Mesenchymal stem cell (in vitro differentiated cells and primary cell): ENCODE data around the gene SCART1.
"Not testable (repeated sequence)": the region's sequence is repeated elsewhere in the genome, so short reads cannot be mapped to it uniquely, and the experiment has no call there.

Experiments used
- DNase-seq: peaks from one replicate; pipeline ENCODE4 v3.0.0-alpha.2; 2013
- H2AFZ ChIP-seq: one replicate; pipeline ENCODE4 v1.6.1; 2013; ENCODE audit warnings: low read depth, mild to moderate bottlenecking, control low read depth, inconsistent platforms, low read length, moderate library complexity
- H2AK5ac ChIP-seq: 2 replicates; pipeline ENCODE4 v1.6.1; 2013; ENCODE audit warnings: low read length, moderate library complexity, mild to moderate bottlenecking, inconsistent platforms; ENCODE audit not compliant: severe bottlenecking
- H2BK120ac ChIP-seq: one replicate; pipeline ENCODE4 v1.6.1; 2013; ENCODE audit warnings: low read depth, mild to moderate bottlenecking, inconsistent platforms, low read length, moderate library complexity
- H2BK12ac ChIP-seq, 2 experiments: one replicate each; pipeline ENCODE4 v1.6.1; 2013; ENCODE audit warnings: inconsistent platforms in 2 of 2, low read length in 2 of 2, mild to moderate bottlenecking in 2 of 2, moderate library complexity in 2 of 2, control low read depth in 1 of 2
- H2BK15ac ChIP-seq: one replicate; pipeline ENCODE4 v1.6.1; 2013; ENCODE audit warnings: mild to moderate bottlenecking, low read depth, inconsistent platforms; ENCODE audit not compliant: poor library complexity, severe bottlenecking
- H2BK5ac ChIP-seq: 2 replicates; pipeline ENCODE4 v1.6.1; 2013; ENCODE audit warnings: low read depth, mild to moderate bottlenecking, low read length, control low read depth, inconsistent platforms; ENCODE audit not compliant: poor library complexity, severe bottlenecking
- H3K14ac ChIP-seq, 2 experiments: one replicate each; pipeline ENCODE4 v1.6.1; 2013; ENCODE audit warnings: inconsistent platforms in 2 of 2, low read length in 2 of 2, control low read depth in 1 of 2, mild to moderate bottlenecking in 1 of 2, moderate library complexity in 1 of 2
- H3K18ac ChIP-seq, 2 experiments: one replicate each; pipeline ENCODE4 v1.6.1; 2013; ENCODE audit warnings: inconsistent platforms in 2 of 2, low read length in 2 of 2, control low read depth in 1 of 2, low read depth in 1 of 2, mild to moderate bottlenecking in 1 of 2
- H3K23ac ChIP-seq, 2 experiments: one replicate each; pipeline ENCODE4 v1.6.1; 2013; ENCODE audit warnings: inconsistent platforms in 2 of 2, low read length in 2 of 2, mild to moderate bottlenecking in 2 of 2, moderate library complexity in 2 of 2, control low read depth in 1 of 2
- H3K27ac ChIP-seq: 2 replicates; pipeline ENCODE4 v1.5.1; 2013; ENCODE audit warnings: mild to moderate bottlenecking, moderate library complexity, low read length, control low read depth, inconsistent platforms; ENCODE audit not compliant: poor library complexity, severe bottlenecking
- H3K27me3 ChIP-seq, 2 experiments: 2 replicates each; pipeline versions ENCODE4 v1.6.1 to v1.7.0; 2013; ENCODE audit warnings: low read length in 2 of 2, mild to moderate bottlenecking in 2 of 2, moderate library complexity in 2 of 2, control low read depth in 1 of 2, inconsistent platforms in 1 of 2; ENCODE audit not compliant: control insufficient read depth in 1 of 2, insufficient read depth in 1 of 2
- H3K36me3 ChIP-seq, 2 experiments: 2 replicates each; pipeline versions ENCODE4 v1.6.1 to v1.7.0; 2013; ENCODE audit warnings: low read length in 2 of 2, control low read depth in 1 of 2, inconsistent platforms in 1 of 2, low read depth in 1 of 2, mild to moderate bottlenecking in 1 of 2; ENCODE audit not compliant: insufficient read depth in 2 of 2, control insufficient read depth in 1 of 2
- H3K4ac ChIP-seq, 2 experiments: one replicate each; pipeline ENCODE4 v1.6.1; 2013; ENCODE audit warnings: inconsistent platforms in 2 of 2, low read length in 2 of 2, mild to moderate bottlenecking in 2 of 2, moderate library complexity in 2 of 2, control low read depth in 1 of 2, low read depth in 1 of 2
- H3K4me1 ChIP-seq: 2 replicates; pipeline ENCODE4 v1.6.1; 2013; ENCODE audit warnings: low read depth, low read length, control low read depth; ENCODE audit not compliant: control insufficient read depth, insufficient read depth
- H3K4me2 ChIP-seq: 2 replicates; pipeline ENCODE4 v1.6.1; 2013; ENCODE audit warnings: low read length, mild to moderate bottlenecking, inconsistent platforms; ENCODE audit not compliant: poor library complexity, severe bottlenecking
- H3K4me3 ChIP-seq, 2 experiments: 2 replicates each; pipeline versions ENCODE4 v1.5.1 to v1.7.0; 2013; ENCODE audit warnings: low read length in 2 of 2, mild to moderate bottlenecking in 2 of 2, control low read depth in 1 of 2, low read depth in 1 of 2; ENCODE audit not compliant: insufficient read depth in 1 of 2
- H3K79me1 ChIP-seq: replicated peaks from 2 replicates; pipeline ENCODE4 v1.6.1; 2013; ENCODE audit warnings: mild to moderate bottlenecking, control low read depth, low read length, inconsistent platforms; ENCODE audit not compliant: poor library complexity, severe bottlenecking
- H3K9ac ChIP-seq: 2 replicates; pipeline ENCODE4 v1.7.0; 2013; ENCODE audit warnings: mild to moderate bottlenecking, low read length, moderate library complexity
- H3K9me3 ChIP-seq: 2 replicates; pipeline ENCODE4 v1.7.0; 2013; ENCODE audit warnings: mild to moderate bottlenecking, low read length; ENCODE audit not compliant: control insufficient read depth
- H4K8ac ChIP-seq: one replicate; pipeline ENCODE4 v1.6.1; 2013; ENCODE audit warnings: inconsistent platforms, mild to moderate bottlenecking, low read length, moderate library complexity
- H4K91ac ChIP-seq: one replicate; pipeline ENCODE4 v1.6.1; 2013; ENCODE audit warnings: mild to moderate bottlenecking, low read length, inconsistent platforms
- WGBS: methylation state at CpG from one replicate; pipeline ENCODE4 v1.1.7; 2013; ENCODE audit warnings: mixed read lengths; 5-methylcytosine and 5-hydroxymethylcytosine counted together

The SCART1 gene

GRCh38 chr10:133488354-133488753 is 34.6 kb downstream of the SCART1 start:
- no peak overlapping the region for H3K18ac ChIP-seq
- no peak overlapping the region for H2BK120ac ChIP-seq
- H3K27ac ChIP-seq = no peak overlapping the region
- H2BK15ac ChIP-seq = no peak overlapping the region
- H3K27me3 ChIP-seq = no peaks in the 10 kb centered on the region
- DNase-seq = no peak
- no peak overlapping the region for H3K4me2 ChIP-seq
- H2AK5ac ChIP-seq = no peak overlapping the region
- no peaks in the 10 kb centered on the region for H3K79me1 ChIP-seq
- no peak overlapping the region for H3K4ac ChIP-seq
- H3K23ac ChIP-seq = no peak overlapping the region
- H2BK5ac ChIP-seq = no peak overlapping the region
- H3K36me3 ChIP-seq = no peaks in the 10 kb centered on the region
- H3K9ac ChIP-seq = no peak overlapping the region
- no peak overlapping the region for H4K8ac ChIP-seq
- H3K4me3 ChIP-seq = no peak overlapping the region
- H3K9me3 ChIP-seq = peaks cover 58% of the 10 kb centered on the region
- no peaks in the 10 kb centered on the region for H3K4me1 ChIP-seq
- no peak overlapping the region for H2BK12ac ChIP-seq
- H2AFZ ChIP-seq = no peak overlapping the region
- H3K14ac ChIP-seq = no peak overlapping the region
- no peak overlapping the region for H4K91ac ChIP-seq

- Histone ChIP-seq H3K23ac (no peak overlapping the region), H3K4me1 (no peaks in the 10 kb centered on the region), H3K79me1 (no peaks in the 10 kb centered on the region), H3K27me3 (no peaks in the 10 kb centered on the region), H2BK12ac (no peak overlapping the region), H3K9ac (no peak overlapping the region), H3K27ac (no peak overlapping the region), H3K14ac (no peak overlapping the region), H2BK15ac (no peak overlapping the region), H2BK5ac (no peak overlapping the region), H2AK5ac (no peak overlapping the region), H3K4me2 (no peak overlapping the region), H3K36me3 (no peaks in the 10 kb centered on the region), H2BK120ac (no peak overlapping the region), H3K4ac (no peak overlapping the region), H4K91ac (no peak overlapping the region), H3K4me3 (no peak overlapping the region), H3K9me3 (peaks cover 44% of the 10 kb centered on the region), H3K18ac (no peak overlapping the region), H4K8ac (no peak overlapping the region), H2AFZ (no peak overlapping the region)
- no peak for DNase-seq
- 30% methylated on average over 2 of the region's 2 CpGs for WGBS
These were observed 36.3 kb downstream of the SCART1 start for GRCh38 chr10:133489816-133490588.

DNA sequence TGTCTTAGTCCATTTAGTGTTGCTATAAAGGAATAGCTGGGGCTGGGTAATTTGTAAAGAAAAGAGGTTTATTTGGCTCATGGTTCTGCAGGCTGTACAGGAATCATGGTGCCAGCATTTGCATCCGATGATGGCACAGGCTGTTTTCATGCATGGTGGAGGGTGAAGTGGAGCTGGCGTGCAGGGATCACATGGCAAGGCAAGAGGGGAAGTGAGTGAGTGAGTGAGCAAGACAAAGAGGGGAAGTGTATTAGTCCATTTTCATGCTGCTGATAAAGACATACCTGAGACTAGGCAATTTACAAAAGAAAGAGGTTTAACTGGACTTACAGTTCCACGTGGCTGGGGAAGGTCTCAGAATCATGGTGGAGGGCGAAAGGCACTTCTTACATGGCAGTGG is 39.8 kb downstream of the SCART1 start:
- not testable (repeated sequence) for H2BK15ac ChIP-seq, H4K91ac ChIP-seq, H2BK120ac ChIP-seq, H3K9ac ChIP-seq, H3K14ac ChIP-seq, H3K4me3 ChIP-seq, H3K27me3 ChIP-seq, H3K4me2 ChIP-seq, H4K8ac ChIP-seq, H3K27ac ChIP-seq, H3K4ac ChIP-seq, H2BK12ac ChIP-seq, H3K36me3 ChIP-seq, DNase-seq, H3K79me1 ChIP-seq, H2AK5ac ChIP-seq, H3K18ac ChIP-seq, H3K4me1 ChIP-seq, H2BK5ac ChIP-seq, H2AFZ ChIP-seq, H3K23ac ChIP-seq
- H3K9me3 ChIP-seq = peaks cover 10% of the 10 kb centered on the region
- WGBS = 62% methylated on average over 4 of the region's 4 CpGs

- H3K36me3 ChIP-seq = peaks cover 0 to 19% of the 10 kb centered on the region in 2 experiments
- not testable (repeated sequence) for DNase-seq, H3K18ac ChIP-seq, H4K91ac ChIP-seq, H2AFZ ChIP-seq, H3K4ac ChIP-seq, H3K4me1 ChIP-seq, H3K9ac ChIP-seq, H3K14ac ChIP-seq, H3K27ac ChIP-seq, H4K8ac ChIP-seq, H2BK15ac ChIP-seq, H2AK5ac ChIP-seq, H3K4me3 ChIP-seq, H2BK12ac ChIP-seq, H3K23ac ChIP-seq, H2BK120ac ChIP-seq, H3K79me1 ChIP-seq, H3K27me3 ChIP-seq, H2BK5ac ChIP-seq, H3K4me2 ChIP-seq
- 63% methylated on average over 5 of the region's 6 CpGs for WGBS
- H3K9me3 ChIP-seq = peaks cover 14% of the 10 kb centered on the region
These were observed 43.6 kb downstream of the SCART1 start for GRCh38 chr10:133497363-133497762.
